GM23248 (cell line): Measurements from ENCODE around the gene LNX2. TPM values are rescaled to one million over a fixed set of nuclear protein-coding genes. Genes with fewer than 3 reads are reported as not detected.

ENCODE experiments used
- DNase-seq: peaks from one replicate; pipeline ENCODE4 v3.0.0-alpha.2; 2015
- H2AFZ ChIP-seq: fragments of 200-600 bp; sonication (generic); 2 replicates; pipeline ENCODE4 v1.6.1; 2016; ENCODE audit warnings: antibody characterized with exemption
- H3F3A ChIP-seq: fragments of 200-600 bp; sonication (generic); 2 replicates; pipeline ENCODE4 v1.6.1; 2016; ENCODE audit warnings: mild to moderate bottlenecking, antibody characterized with exemption, mixed run types; ENCODE audit not compliant: insufficient read depth
- H3K27ac ChIP-seq: fragments of 200-600 bp; sonication (generic); 2 replicates; pipeline ENCODE4 v1.5.1; 2016; ENCODE audit warnings: mild to moderate bottlenecking
- H3K27me3 ChIP-seq: fragments of 200-600 bp; sonication (generic); replicated peaks from 2 replicates; pipeline ENCODE4 v1.6.1; 2016; ENCODE audit warnings: mild to moderate bottlenecking; ENCODE audit not compliant: insufficient read depth
- H3K36me3 ChIP-seq: fragments of 200-600 bp; sonication (generic); 2 replicates; pipeline ENCODE4 v1.6.1; 2016; ENCODE audit warnings: low read depth, mild to moderate bottlenecking
- H3K4me1 ChIP-seq: fragments of 200-600 bp; sonication (generic); 2 replicates; pipeline ENCODE4 v1.6.1; 2016; ENCODE audit warnings: mild to moderate bottlenecking; ENCODE audit not compliant: insufficient read depth
- H3K4me2 ChIP-seq: fragments of 200-600 bp; sonication (generic); one replicate; pipeline ENCODE4 v1.6.1; 2016; ENCODE audit warnings: mild to moderate bottlenecking; ENCODE audit not compliant: unreplicated experiment
- H3K4me3 ChIP-seq: fragments of 200-600 bp; sonication (generic); 2 replicates; pipeline ENCODE4 v1.5.1; 2016; ENCODE audit warnings: mild to moderate bottlenecking
- H3K79me2 ChIP-seq: fragments of 200-600 bp; sonication (generic); 2 replicates; pipeline ENCODE4 v1.6.1; 2016; ENCODE audit warnings: mild to moderate bottlenecking; ENCODE audit not compliant: insufficient read depth
- H3K9ac ChIP-seq: fragments of 200-600 bp; sonication (generic); 2 replicates; pipeline ENCODE4 v1.6.1; 2016; ENCODE audit warnings: mild to moderate bottlenecking
- H3K9me2 ChIP-seq: fragments of 200-600 bp; sonication (generic); 2 replicates; pipeline ENCODE4 v1.6.1; 2016; ENCODE audit warnings: mixed run types, mild to moderate bottlenecking, moderate library complexity; ENCODE audit not compliant: insufficient read depth
- H3K9me3 ChIP-seq: fragments of 200-600 bp; sonication (generic); one replicate; pipeline ENCODE4 v1.6.1; 2017; ENCODE audit warnings: low read depth
- H4K20me1 ChIP-seq: fragments of 200-600 bp; sonication (generic); 2 replicates; pipeline ENCODE4 v1.6.0; 2016; ENCODE audit not compliant: insufficient read depth
- EZH2 ChIP-seq: fragments of 200-600 bp; sonication (generic); IDR thresholded peaks from 2 replicates; pipeline ENCODE4 v1.6.1; 2018; ENCODE audit warnings: antibody characterized with exemption, mild to moderate bottlenecking; ENCODE audit not compliant: insufficient read depth, poor library complexity, severe bottlenecking
- EZH2phosphoT487 ChIP-seq: fragments of 200-600 bp; sonication (generic); IDR thresholded peaks from 2 replicates; pipeline ENCODE4 v1.6.1; 2018; ENCODE audit warnings: antibody characterized with exemption, moderate library complexity, mild to moderate bottlenecking, low read depth; ENCODE audit not compliant: insufficient read depth
- WGBS, 2 experiments: methylation state at CpG; one replicate each; pipeline ENCODE4 v1.1.6; 2015 to 2017; ENCODE audit warnings: low lambda C conversion rate in 2 of 2, low coverage in 1 of 2; ENCODE audit errors: missing lambda C conversion rate in 2 of 2; 5-methylcytosine and 5-hydroxymethylcytosine counted together
- in situ Hi-C: fragments of 300-500 bp; cut with MboI; formaldehyde crosslinking; loops from 2 replicates; pipeline ENCODE4 v1.15.0; 2020
- polyA plus RNA-seq: library from polyadenylated mRNA; unstranded; fragments of >200 nt; fragmentation: Nextera tagmentation; extraction: Ambion mirVana; gene quantifications from 2 replicates; pipeline ENCODE4 v1.2.1, GENCODE V29; 2016
- total RNA-seq: library from RNA; depleted of rRNA; stranded (reverse); fragments of >200 nt; shearing (Covaris generic); gene quantifications from 2 replicates; pipeline ENCODE4 v1.2.3, GENCODE V29; 2014

The LNX2 gene
- total and polyA plus RNA-seq, 2 experiments from 2014 or later, result 2.0 to 2.6 TPM

- H3K79me2 ChIP-seq, result peaks cover 5% of the 10 kb centered on the region; the same call in 1 of the 2 replicates
- H3K36me3 ChIP-seq, result no peaks in the 10 kb centered on the region
- no peak overlapping the region for H3K4me2 ChIP-seq
- no peak for TF ChIP-seq EZH2phosphoT487
- no peak for TF ChIP-seq EZH2
- no peaks in the 10 kb centered on the region for H4K20me1 ChIP-seq
- H3K9ac ChIP-seq, result no peak overlapping the region
- WGBS, 2 experiments, result 87 to 89% methylated on average over 5 of the region's 5 CpGs
- H3K4me1 ChIP-seq, result no peaks in the 10 kb centered on the region
- DNase-seq, result no peak
- no peak overlapping the region for H3K4me3 ChIP-seq
- H3K9me2 ChIP-seq, result no peaks in the 10 kb centered on the region
- H2AFZ ChIP-seq, result no peak overlapping the region
- H3K9me3 ChIP-seq, result no peaks in the 10 kb centered on the region
- no peaks in the 10 kb centered on the region for H3F3A ChIP-seq
- in situ Hi-C loops, result no loop called here
- no peak overlapping the region for H3K27ac ChIP-seq
- no peaks in the 10 kb centered on the region for H3K27me3 ChIP-seq
These were observed 33.1 kb downstream of the LNX2 start for GRCh38 chr13:27587095-27587746.

GRCh38 chr13:27583645-27584044 lies 36.7 kb downstream of the LNX2 start:
- Histone ChIP-seq H3K9ac (no peak overlapping the region), H3K9me2 (no peaks in the 10 kb centered on the region), H3K4me3 (no peak overlapping the region), H3K79me2 (no peaks in the 10 kb centered on the region; the same call in 1 of the 2 replicates), H3F3A (no peaks in the 10 kb centered on the region), H3K9me3 (no peaks in the 10 kb centered on the region), H3K4me1 (no peaks in the 10 kb centered on the region), H3K4me2 (peak overlapping the region; percentile 14), H2AFZ (no peak overlapping the region), H3K36me3 (no peaks in the 10 kb centered on the region), H3K27ac (no peak overlapping the region), H3K27me3 (no peaks in the 10 kb centered on the region), H4K20me1 (no peaks in the 10 kb centered on the region)
- DNase-seq, result peak; percentile 22
- in situ Hi-C loops, result no loop called here
- TF ChIP-seq EZH2, result no peak
- TF ChIP-seq EZH2phosphoT487, result no peak
- 56 to 64% methylated on average over 4 of the region's 4 CpGs for WGBS, 2 experiments

- TF ChIP-seq EZH2phosphoT487 (no peak), EZH2 (no peak)
- in situ Hi-C loops, result no loop called here
- H3K4me2 ChIP-seq, result no peak overlapping the region
- no peaks in the 10 kb centered on the region for H4K20me1 ChIP-seq
- no peaks in the 10 kb centered on the region for H3K27me3 ChIP-seq
- H2AFZ ChIP-seq, result no peak overlapping the region
- H3K9me2 ChIP-seq, result no peaks in the 10 kb centered on the region
- no peaks in the 10 kb centered on the region for H3K36me3 ChIP-seq
- no peak overlapping the region for H3K4me3 ChIP-seq
- 0 out of 2 replicates have a peak, but pooled peaks cover 2% of the 10 kb centered on the region for H3K4me1 ChIP-seq
- 97 to 98% methylated on average over 6 of the region's 6 CpGs for WGBS, 2 experiments
- no peaks in the 10 kb centered on the region for H3F3A ChIP-seq
- DNase-seq, result peak; percentile 54
- no peak overlapping the region for H3K9ac ChIP-seq
- no peaks in the 10 kb centered on the region for H3K9me3 ChIP-seq
- H3K27ac ChIP-seq, result no peak overlapping the region
- no peaks in the 10 kb centered on the region for H3K79me2 ChIP-seq
These were observed 42.0 kb downstream of the LNX2 start for GRCh38 chr13:27578121-27579030.

- TF ChIP-seq EZH2 (no peak), EZH2phosphoT487 (no peak)
- in situ Hi-C loops, result no loop called here
- Histone ChIP-seq H3K9me2 (no peaks in the 10 kb centered on the region), H3K36me3 (no peaks in the 10 kb centered on the region), H4K20me1 (no peaks in the 10 kb centered on the region), H3K4me2 (no peak overlapping the region), H3K9me3 (no peaks in the 10 kb centered on the region), H3K4me1 (0 out of 2 replicates have a peak, but pooled peaks cover 2% of the 10 kb centered on the region), H3K4me3 (no peak overlapping the region), H3F3A (no peaks in the 10 kb centered on the region), H3K27me3 (no peaks in the 10 kb centered on the region), H3K79me2 (no peaks in the 10 kb centered on the region), H3K9ac (no peak overlapping the region), H3K27ac (no peak overlapping the region), H2AFZ (no peak overlapping the region)
- DNase-seq, result no peak
- 94 to 95% methylated on average over 1 of the region's 1 CpG for WGBS, 2 experiments
These were observed 45.7 kb downstream of the LNX2 start for GRCh38 chr13:27574661-27575060.
